ENCODE data around the gene TP53BP2. TPM values are rescaled to one million over a fixed set of nuclear protein-coding genes. Genes with fewer than 3 reads are reported as not detected.
"Not testable (repeated sequence)": the region's sequence is repeated elsewhere in the genome, so short reads cannot be mapped to it uniquely, and the experiment has no call there.

The TP53BP2 gene
- total RNA-seq, 2 donors from 2014 or later: 122 to 174 TPM

DNA sequence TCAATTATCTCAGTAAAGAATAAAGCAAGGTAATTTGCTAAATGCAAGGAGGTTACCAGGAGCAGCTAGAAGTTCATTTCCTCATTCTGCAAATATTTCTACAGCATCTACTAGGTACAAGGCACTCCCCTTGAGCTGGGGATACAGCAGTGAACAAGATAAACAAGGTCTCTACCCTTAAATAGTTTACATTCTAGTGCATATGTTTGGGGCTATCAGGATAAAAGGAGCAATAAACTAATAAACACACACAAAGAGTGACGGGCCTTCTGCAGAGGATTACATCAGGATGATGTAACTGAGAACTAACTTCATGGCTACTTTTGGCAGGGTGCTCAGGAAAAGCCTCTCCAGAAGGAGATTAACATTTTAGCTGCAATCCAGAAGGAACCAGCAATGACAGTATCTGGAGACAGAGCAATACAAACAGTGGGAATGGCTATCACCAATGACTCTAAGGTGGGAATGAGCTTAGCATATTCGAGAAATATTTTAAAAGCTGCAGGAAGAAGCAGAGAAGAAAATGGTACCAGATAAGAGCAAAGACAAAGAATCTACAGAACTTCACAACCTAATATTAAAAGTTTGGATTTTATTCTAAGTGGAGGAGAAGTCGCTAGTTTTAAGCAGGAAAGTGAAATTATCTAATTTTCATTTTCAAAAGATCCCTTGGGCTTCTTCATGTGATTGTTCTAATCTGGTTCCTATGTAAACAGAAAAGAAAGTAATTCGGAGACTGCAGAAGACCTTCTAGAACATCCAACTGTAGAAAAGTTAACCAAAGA, 25.8 kb downstream of the TP53BP2 start:
- Mint-ChIP-seq H3K27me3 (no peaks in the 10 kb centered on the region), H3K4me1 (ENCODE audit: low read depth in 2 of 2) (peaks cover 36 to 53% of the 10 kb centered on the region in 2 donors), H3K36me3 (peaks cover 18% of the 10 kb centered on the region), H3K9me3 (no peaks in the 10 kb centered on the region), H3K4me3 (no peak overlapping the region), H3K27ac (peak overlapping the region in 1 of 2 donors; percentile 38)
- ATAC-seq: no peak
- DNase-seq (ENCODE audit: low spot score): no peak

GRCh38 chr1:223817265-223817664, 28.5 kb downstream of the TP53BP2 start:
- not testable (repeated sequence) for H3K27ac Mint-ChIP-seq; H3K4me3 Mint-ChIP-seq; ATAC-seq; DNase-seq (ENCODE audit: low spot score); H3K27me3 Mint-ChIP-seq; H3K9me3 Mint-ChIP-seq
- H3K36me3 Mint-ChIP-seq: peaks cover 33% of the 10 kb centered on the region
- H3K4me1 Mint-ChIP-seq (ENCODE audit: low read depth in 2 of 2): peaks cover 32 to 48% of the 10 kb centered on the region in 2 donors

- DNase-seq (ENCODE audit: low spot score) (no peak), ATAC-seq (no peak)
- H3K4me1 Mint-ChIP-seq (ENCODE audit: low read depth in 2 of 2): peaks cover 29 to 39% of the 10 kb centered on the region in 2 donors
- no peak overlapping the region for H3K4me3 Mint-ChIP-seq
- H3K9me3 Mint-ChIP-seq: no peaks in the 10 kb centered on the region
- peaks cover 31% of the 10 kb centered on the region for H3K36me3 Mint-ChIP-seq
- no peaks in the 10 kb centered on the region for H3K27me3 Mint-ChIP-seq
- H3K27ac Mint-ChIP-seq: no peak overlapping the region
These were observed 29.9 kb downstream of the TP53BP2 start for GRCh38 chr1:223815865-223816264.

DNA sequence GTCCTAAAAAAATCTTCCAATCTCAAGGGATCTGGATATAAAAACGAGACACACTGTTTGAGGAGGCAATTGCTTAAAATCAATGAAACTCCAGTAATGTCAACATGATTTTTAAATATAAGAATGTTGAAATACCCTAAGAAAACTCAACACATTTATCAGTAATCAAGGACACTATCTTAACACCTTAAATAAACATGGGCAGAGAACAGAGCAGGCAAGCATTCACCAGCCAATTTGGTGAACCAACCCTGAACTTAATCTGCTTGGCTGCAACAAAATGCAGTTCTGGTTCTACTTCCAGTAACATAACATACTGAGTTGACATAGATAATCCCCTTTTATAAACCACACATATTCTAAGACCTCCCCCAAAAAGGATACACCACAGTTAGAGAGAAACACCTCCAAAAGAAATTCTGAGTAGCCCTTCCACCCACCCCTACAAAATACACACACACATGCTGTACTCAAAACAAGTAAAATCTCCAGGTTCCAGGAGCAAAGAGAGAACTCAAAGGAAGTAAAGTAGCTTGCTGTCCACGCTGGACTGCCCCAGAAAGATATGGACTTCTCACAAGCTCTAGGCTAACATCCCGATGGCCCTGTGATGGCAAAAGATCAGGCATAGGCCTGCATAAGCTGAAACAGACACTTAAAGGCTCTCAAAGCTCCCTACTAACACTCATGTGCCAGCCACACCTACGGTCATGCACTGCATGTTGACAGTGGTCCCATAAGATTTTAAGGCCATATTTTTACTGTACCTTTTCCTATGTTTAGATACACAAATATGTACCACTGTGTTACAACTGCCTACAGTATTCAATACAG, 30.5 kb downstream of the TP53BP2 start:
- Mint-ChIP-seq H3K9me3 (no peaks in the 10 kb centered on the region), H3K27me3 (no peaks in the 10 kb centered on the region), H3K4me3 (no peak overlapping the region), H3K4me1 (ENCODE audit: low read depth in 2 of 2) (peaks cover 29 to 33% of the 10 kb centered on the region in 2 donors), H3K27ac (peak overlapping the region in 1 of 2 donors; percentile 38), H3K36me3 (peaks cover 28% of the 10 kb centered on the region)
- DNase-seq (ENCODE audit: low spot score) (no peak), ATAC-seq (no peak)

GRCh38 chr1:223813645-223814044, 32.1 kb downstream of the TP53BP2 start:
- Mint-ChIP-seq H3K27me3 (no peaks in the 10 kb centered on the region), H3K4me1 (ENCODE audit: low read depth in 2 of 2) (peaks cover 22 to 24% of the 10 kb centered on the region in 2 donors), H3K36me3 (peaks cover 16% of the 10 kb centered on the region), H3K9me3 (no peaks in the 10 kb centered on the region), H3K4me3 (no peak overlapping the region), H3K27ac (peak overlapping the region in 1 of 2 donors; percentile 2)
- DNase-seq (ENCODE audit: low spot score): no peak
- ATAC-seq: no peak

DNA sequence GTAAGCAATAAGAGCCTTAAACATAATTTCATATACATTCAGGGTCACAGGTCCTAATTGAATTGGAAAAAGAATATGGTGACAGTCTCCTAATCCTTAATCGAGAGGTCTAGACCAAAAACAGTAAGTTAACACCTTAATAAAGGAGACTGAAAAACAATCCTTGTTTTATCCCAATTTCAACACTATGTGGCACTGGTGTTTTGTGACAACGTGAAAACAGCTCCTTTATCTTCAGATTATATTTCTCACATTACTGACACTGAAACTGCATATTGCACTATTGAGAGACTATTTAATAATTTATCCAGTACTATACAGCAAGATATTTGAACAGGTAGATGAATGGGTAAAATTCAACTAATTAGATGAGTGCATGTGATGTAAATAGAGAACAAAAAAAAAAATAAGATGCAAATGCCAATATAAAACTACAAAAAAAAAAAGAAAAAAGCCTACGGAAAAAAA, 34.1 kb downstream of the TP53BP2 start:
- H3K9me3 Mint-ChIP-seq: no peaks in the 10 kb centered on the region
- peaks cover 22 to 26% of the 10 kb centered on the region in 2 donors for H3K4me1 Mint-ChIP-seq (ENCODE audit: low read depth in 2 of 2)
- H3K27me3 Mint-ChIP-seq: no peaks in the 10 kb centered on the region
- H3K4me3 Mint-ChIP-seq: no peak overlapping the region
- DNase-seq (ENCODE audit: low spot score): no peak
- H3K36me3 Mint-ChIP-seq: peaks cover 27% of the 10 kb centered on the region
- no peak overlapping the region for H3K27ac Mint-ChIP-seq
- no peak for ATAC-seq

DNA sequence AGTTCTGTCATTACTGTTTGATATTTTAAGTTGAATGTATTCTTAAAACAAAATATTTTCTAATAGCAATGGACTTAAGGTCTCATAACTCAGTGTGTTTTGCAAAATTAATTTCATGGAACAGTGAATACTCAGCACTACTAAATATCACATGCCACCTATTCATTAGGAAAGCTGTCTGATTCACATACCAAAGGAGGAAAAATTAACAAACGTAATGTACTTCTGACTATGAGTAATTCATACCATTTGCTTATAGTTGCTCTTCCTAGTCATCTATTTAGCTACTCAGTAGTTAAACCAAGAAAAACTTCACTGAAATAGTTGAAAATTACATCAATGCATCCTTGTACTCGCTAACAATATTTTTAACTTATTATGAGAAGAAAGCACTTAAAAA, 35.2 kb downstream of the TP53BP2 start:
- H3K27ac Mint-ChIP-seq: no peak overlapping the region
- H3K4me1 Mint-ChIP-seq (ENCODE audit: low read depth in 2 of 2): peaks cover 22 to 24% of the 10 kb centered on the region in 2 donors
- no peak overlapping the region for H3K4me3 Mint-ChIP-seq
- H3K9me3 Mint-ChIP-seq: no peaks in the 10 kb centered on the region
- peaks cover 36% of the 10 kb centered on the region for H3K36me3 Mint-ChIP-seq
- no peak for ATAC-seq
- no peaks in the 10 kb centered on the region for H3K27me3 Mint-ChIP-seq
- DNase-seq (ENCODE audit: low spot score): no peak

DNA sequence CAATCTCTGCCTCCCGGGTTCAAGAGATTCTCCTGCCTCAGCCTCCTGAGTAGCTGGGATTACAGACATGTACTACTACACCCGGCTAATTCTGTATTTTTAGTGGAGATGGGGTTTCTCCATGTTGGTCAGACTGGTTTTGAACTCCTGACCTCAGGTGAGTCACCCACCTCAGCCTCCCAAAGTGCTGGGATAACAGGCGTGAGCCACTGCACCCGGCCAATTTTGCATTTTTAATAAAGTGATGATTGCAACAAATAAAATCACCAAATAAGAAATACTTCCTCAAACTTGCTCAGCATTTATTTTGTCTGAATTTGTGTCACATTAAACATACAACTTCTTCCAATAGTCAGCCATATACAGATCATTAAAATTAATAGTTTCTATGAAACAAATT, 35.8 kb downstream of the TP53BP2 start:
- DNase-seq (ENCODE audit: low spot score); H3K9me3 Mint-ChIP-seq; ATAC-seq; H3K4me3 Mint-ChIP-seq; H3K27me3 Mint-ChIP-seq; H3K27ac Mint-ChIP-seq: not testable (repeated sequence)
- Mint-ChIP-seq H3K4me1 (ENCODE audit: low read depth in 2 of 2) (peaks cover 16 to 18% of the 10 kb centered on the region in 2 donors), H3K36me3 (peaks cover 36% of the 10 kb centered on the region)

DNA sequence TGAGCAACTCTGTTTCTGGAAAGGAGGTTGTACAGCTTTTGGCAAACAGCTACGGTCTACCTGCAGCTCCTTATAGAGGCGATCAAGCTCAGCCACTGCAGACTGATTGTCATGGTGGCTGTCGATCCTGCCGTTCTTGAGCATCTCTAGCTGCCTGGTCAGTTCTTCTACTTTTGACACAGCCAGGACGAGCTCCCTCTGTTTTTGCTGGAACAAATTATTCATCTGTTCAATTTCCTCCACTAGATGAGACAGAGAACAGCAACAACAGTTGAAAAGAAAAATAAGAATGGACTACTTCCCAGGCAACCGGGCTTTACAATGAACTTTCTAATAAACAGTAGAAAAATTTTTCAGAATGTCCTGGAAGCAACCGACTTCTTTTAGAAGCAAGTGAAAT, 42.5 kb downstream of the TP53BP2 start:
- Mint-ChIP-seq H3K9me3 (no peaks in the 10 kb centered on the region), H3K36me3 (peaks cover 51% of the 10 kb centered on the region), H3K4me3 (no peak overlapping the region), H3K4me1 (ENCODE audit: low read depth in 2 of 2) (peaks cover 0 to 8% of the 10 kb centered on the region in 2 donors), H3K27me3 (no peaks in the 10 kb centered on the region), H3K27ac (no peak overlapping the region)
- ATAC-seq (no peak), DNase-seq (ENCODE audit: low spot score) (no peak)

- H3K4me1 Mint-ChIP-seq (ENCODE audit: low read depth in 2 of 2): peaks cover 0 to 13% of the 10 kb centered on the region in 2 donors
- no peak overlapping the region for H3K4me3 Mint-ChIP-seq
- H3K27me3 Mint-ChIP-seq: no peaks in the 10 kb centered on the region
- no peak for ATAC-seq
- H3K9me3 Mint-ChIP-seq: no peaks in the 10 kb centered on the region
- H3K36me3 Mint-ChIP-seq: peaks cover 55% of the 10 kb centered on the region
- DNase-seq (ENCODE audit: low spot score): no peak
- H3K27ac Mint-ChIP-seq: peak overlapping the region in 1 of 2 donors; percentile 36
These were observed 43.1 kb downstream of the TP53BP2 start for GRCh38 chr1:223802602-223803001.

DNA sequence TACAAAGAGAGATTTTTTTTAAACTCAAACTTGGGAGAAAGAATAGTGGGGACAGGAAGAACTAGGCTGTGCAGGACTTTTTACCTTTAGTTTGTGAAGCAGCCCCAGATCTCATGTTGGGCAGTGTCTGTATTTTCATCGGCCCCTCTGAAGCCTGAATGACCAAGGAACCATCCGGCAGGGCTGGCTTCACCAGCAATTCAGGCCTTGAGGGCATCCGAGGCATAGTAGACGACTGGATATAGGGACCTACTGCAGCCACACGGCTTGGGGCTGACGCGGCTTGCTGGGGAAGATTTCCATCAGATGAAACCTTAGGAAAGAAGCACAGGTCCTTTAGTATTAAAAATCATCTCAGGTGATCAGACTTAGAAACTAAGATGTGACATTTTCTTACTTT, 43.7 kb downstream of the TP53BP2 start:
- ATAC-seq (no peak), DNase-seq (ENCODE audit: low spot score) (no peak)
- Mint-ChIP-seq H3K27ac (peak overlapping the region in 1 of 2 donors; percentile 36), H3K4me3 (no peak overlapping the region), H3K4me1 (ENCODE audit: low read depth in 2 of 2) (peaks cover 0 to 11% of the 10 kb centered on the region in 2 donors), H3K27me3 (no peaks in the 10 kb centered on the region), H3K9me3 (no peaks in the 10 kb centered on the region), H3K36me3 (peaks cover 52% of the 10 kb centered on the region)

DNA sequence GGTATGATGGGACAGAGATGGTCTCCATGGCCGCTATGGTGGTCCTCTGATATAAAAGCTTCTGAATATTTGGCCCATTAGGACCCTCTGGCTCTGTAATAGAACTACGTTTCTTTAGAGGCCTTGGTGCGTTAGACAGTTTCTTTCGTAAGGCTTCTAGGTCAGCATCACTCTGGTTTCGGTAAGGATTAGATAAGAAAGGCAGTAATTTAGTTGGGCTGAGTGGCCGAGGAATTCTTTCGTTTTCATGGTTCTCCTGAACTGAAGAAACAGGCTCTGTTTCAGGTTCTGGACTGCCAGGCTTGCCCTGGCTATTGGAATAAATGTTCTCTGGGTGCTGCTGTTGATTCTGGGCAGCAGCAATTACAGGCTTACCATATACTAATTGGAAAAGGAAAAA, 49.5 kb downstream of the TP53BP2 start:
- Mint-ChIP-seq H3K4me1 (ENCODE audit: low read depth in 2 of 2) (peaks cover 0 to 15% of the 10 kb centered on the region in 2 donors), H3K27me3 (no peaks in the 10 kb centered on the region), H3K36me3 (peaks cover 31% of the 10 kb centered on the region), H3K9me3 (no peaks in the 10 kb centered on the region), H3K27ac (no peak overlapping the region), H3K4me3 (no peak overlapping the region)
- DNase-seq (ENCODE audit: low spot score) (no peak), ATAC-seq (no peak)

GRCh38 chr1:223794136-223794880, 51.4 kb downstream of the TP53BP2 start:
- Mint-ChIP-seq H3K27ac (no peak overlapping the region), H3K27me3 (no peaks in the 10 kb centered on the region), H3K9me3 (no peaks in the 10 kb centered on the region), H3K36me3 (peaks cover 13% of the 10 kb centered on the region), H3K4me3 (no peak overlapping the region), H3K4me1 (ENCODE audit: low read depth in 2 of 2) (peaks cover 0 to 15% of the 10 kb centered on the region in 2 donors)
- DNase-seq (ENCODE audit: low spot score) (no peak), ATAC-seq (no peak)

All from natural killer cell treated with Interleukin-12 subunit alpha and Interleukin-12 subunit beta and Interleukin-15 and Interleukin-18, amount 100 ng/mL, for 72 hours (primary cell).